Measurements from ENCODE around the gene TCF7L1.
A peak's percentile ranks its signal among the peaks of the same experiment; 100 is the strongest.

TCF7L1 gene

GRCh38 chr2:85246348-85246747 lies 113.2 kb downstream of the TCF7L1 start:
- Histone ChIP-seq H3K36me3 (ENCODE audit: insufficient read depth, insufficient read length, low read length) (no peaks in the 10 kb centered on the region), H3K9ac (ENCODE audit: insufficient read length, low read depth) (no peak overlapping the region), H3K9me3 (ENCODE audit: insufficient read depth, low read length) (no peaks in the 10 kb centered on the region), H3K27me3 (ENCODE audit: insufficient read depth, insufficient read length) (no peaks in the 10 kb centered on the region), H3K4me1 (ENCODE audit: insufficient read depth, insufficient read length) (peaks cover 6% of the 10 kb centered on the region), H3K4me3 (ENCODE audit: insufficient read length, low read depth) (no peak overlapping the region)
- DNase-seq (ENCODE audit: low read depth, low spot score) = no peak
- TF ChIP-seq ZNF274 (IDR thresholded peaks at IDR 0.05; ENCODE audit: low read depth, low read length) = no peak
- TF ChIP-seq SUZ12 (IDR thresholded peaks at IDR 0.05; ENCODE audit: extremely low read depth, insufficient read depth, insufficient read length) = no peak
- TF ChIP-seq YY1 (IDR thresholded peaks at IDR 0.05; ENCODE audit: insufficient read depth, insufficient read length) = no peak

GRCh38 chr2:85247610-85248009 lies 114.4 kb downstream of the TCF7L1 start:
- Histone ChIP-seq H3K4me3 (ENCODE audit: insufficient read length, low read depth) (no peak overlapping the region), H3K9me3 (ENCODE audit: insufficient read depth, low read length) (no peaks in the 10 kb centered on the region), H3K9ac (ENCODE audit: insufficient read length, low read depth) (no peak overlapping the region), H3K4me1 (ENCODE audit: insufficient read depth, insufficient read length) (peaks cover 6% of the 10 kb centered on the region), H3K36me3 (ENCODE audit: insufficient read depth, insufficient read length, low read length) (no peaks in the 10 kb centered on the region), H3K27me3 (ENCODE audit: insufficient read depth, insufficient read length) (peaks cover 2% of the 10 kb centered on the region)
- DNase-seq (ENCODE audit: low read depth, low spot score) = no peak
- TF ChIP-seq SUZ12 (IDR thresholded peaks at IDR 0.05; ENCODE audit: extremely low read depth, insufficient read depth, insufficient read length) = no peak
- TF ChIP-seq YY1 (IDR thresholded peaks at IDR 0.05; ENCODE audit: insufficient read depth, insufficient read length) = no peak
- no peak for TF ChIP-seq ZNF274 (IDR thresholded peaks at IDR 0.05; ENCODE audit: low read depth, low read length)

- Histone ChIP-seq H3K9ac (ENCODE audit: insufficient read length, low read depth) (no peak overlapping the region), H3K36me3 (ENCODE audit: insufficient read depth, insufficient read length, low read length) (no peaks in the 10 kb centered on the region), H3K9me3 (ENCODE audit: insufficient read depth, low read length) (no peaks in the 10 kb centered on the region), H3K27me3 (ENCODE audit: insufficient read depth, insufficient read length) (peaks cover 2% of the 10 kb centered on the region), H3K4me3 (ENCODE audit: insufficient read length, low read depth) (no peak overlapping the region), H3K4me1 (ENCODE audit: insufficient read depth, insufficient read length) (peaks cover 10% of the 10 kb centered on the region)
- TF ChIP-seq ZNF274 (IDR thresholded peaks at IDR 0.05; ENCODE audit: low read depth, low read length) (no peak), YY1 (IDR thresholded peaks at IDR 0.05; ENCODE audit: insufficient read depth, insufficient read length) (no peak), SUZ12 (IDR thresholded peaks at IDR 0.05; ENCODE audit: extremely low read depth, insufficient read depth, insufficient read length) (no peak)
- DNase-seq (ENCODE audit: low read depth, low spot score) = no peak
Observed at GRCh38 chr2:85248773-85249509, 115.7 kb downstream of the TCF7L1 start.

GRCh38 chr2:85250045-85250444 lies 116.9 kb downstream of the TCF7L1 start:
- Histone ChIP-seq H3K4me3 (ENCODE audit: insufficient read length, low read depth) (no peak overlapping the region), H3K4me1 (ENCODE audit: insufficient read depth, insufficient read length) (peaks cover 17% of the 10 kb centered on the region), H3K9ac (ENCODE audit: insufficient read length, low read depth) (no peak overlapping the region), H3K27me3 (ENCODE audit: insufficient read depth, insufficient read length) (peaks cover 2% of the 10 kb centered on the region), H3K36me3 (ENCODE audit: insufficient read depth, insufficient read length, low read length) (no peaks in the 10 kb centered on the region), H3K9me3 (ENCODE audit: insufficient read depth, low read length) (no peaks in the 10 kb centered on the region)
- no peak for TF ChIP-seq ZNF274 (IDR thresholded peaks at IDR 0.05; ENCODE audit: low read depth, low read length)
- no peak for TF ChIP-seq SUZ12 (IDR thresholded peaks at IDR 0.05; ENCODE audit: extremely low read depth, insufficient read depth, insufficient read length)
- no peak for TF ChIP-seq YY1 (IDR thresholded peaks at IDR 0.05; ENCODE audit: insufficient read depth, insufficient read length)
- DNase-seq (ENCODE audit: low read depth, low spot score) = no peak

- no peak overlapping the region for H3K4me3 ChIP-seq (ENCODE audit: insufficient read length, low read depth)
- H3K4me1 ChIP-seq (ENCODE audit: insufficient read depth, insufficient read length) = peaks cover 20% of the 10 kb centered on the region
- no peak for DNase-seq (ENCODE audit: low read depth, low spot score)
- TF ChIP-seq ZNF274 (IDR thresholded peaks at IDR 0.05; ENCODE audit: low read depth, low read length) = no peak
- TF ChIP-seq YY1 (IDR thresholded peaks at IDR 0.05; ENCODE audit: insufficient read depth, insufficient read length) = no peak
- TF ChIP-seq SUZ12 (IDR thresholded peaks at IDR 0.05; ENCODE audit: extremely low read depth, insufficient read depth, insufficient read length) = no peak
- H3K27me3 ChIP-seq (ENCODE audit: insufficient read depth, insufficient read length) = peaks cover 2% of the 10 kb centered on the region
- no peaks in the 10 kb centered on the region for H3K36me3 ChIP-seq (ENCODE audit: insufficient read depth, insufficient read length, low read length)
- no peaks in the 10 kb centered on the region for H3K9me3 ChIP-seq (ENCODE audit: insufficient read depth, low read length)
- H3K9ac ChIP-seq (ENCODE audit: insufficient read length, low read depth) = no peak overlapping the region
Observed at GRCh38 chr2:85251070-85251616, 118.0 kb downstream of the TCF7L1 start.

GRCh38 chr2:85253890-85254289 lies 120.7 kb downstream of the TCF7L1 start:
- TF ChIP-seq SUZ12 (IDR thresholded peaks at IDR 0.05; ENCODE audit: extremely low read depth, insufficient read depth, insufficient read length) (no peak), ZNF274 (IDR thresholded peaks at IDR 0.05; ENCODE audit: low read depth, low read length) (no peak), YY1 (IDR thresholded peaks at IDR 0.05; ENCODE audit: insufficient read depth, insufficient read length) (no peak)
- Histone ChIP-seq H3K9me3 (ENCODE audit: insufficient read depth, low read length) (no peaks in the 10 kb centered on the region), H3K4me1 (ENCODE audit: insufficient read depth, insufficient read length) (peaks cover 34% of the 10 kb centered on the region), H3K4me3 (ENCODE audit: insufficient read length, low read depth) (no peak overlapping the region), H3K27me3 (ENCODE audit: insufficient read depth, insufficient read length) (peaks cover 2% of the 10 kb centered on the region), H3K36me3 (ENCODE audit: insufficient read depth, insufficient read length, low read length) (no peaks in the 10 kb centered on the region), H3K9ac (ENCODE audit: insufficient read length, low read depth) (no peak overlapping the region)
- DNase-seq (ENCODE audit: low read depth, low spot score) = no peak

GRCh38 chr2:85254540-85255300 lies 121.5 kb downstream of the TCF7L1 start:
- TF ChIP-seq YY1 (IDR thresholded peaks at IDR 0.05; ENCODE audit: insufficient read depth, insufficient read length) (no peak), ZNF274 (IDR thresholded peaks at IDR 0.05; ENCODE audit: low read depth, low read length) (no peak), SUZ12 (IDR thresholded peaks at IDR 0.05; ENCODE audit: extremely low read depth, insufficient read depth, insufficient read length) (no peak)
- Histone ChIP-seq H3K9me3 (ENCODE audit: insufficient read depth, low read length) (no peaks in the 10 kb centered on the region), H3K4me3 (ENCODE audit: insufficient read length, low read depth) (no peak overlapping the region), H3K36me3 (ENCODE audit: insufficient read depth, insufficient read length, low read length) (no peaks in the 10 kb centered on the region), H3K27me3 (ENCODE audit: insufficient read depth, insufficient read length) (peaks cover 2% of the 10 kb centered on the region), H3K9ac (ENCODE audit: insufficient read length, low read depth) (peak overlapping the region; percentile 58), H3K4me1 (ENCODE audit: insufficient read depth, insufficient read length) (peaks cover 30% of the 10 kb centered on the region)
- DNase-seq (ENCODE audit: low read depth, low spot score) = no peak

Data from NT2/D1 (cell line).